Measurements from ENCODE around the gene B4GAT1. TPM values are rescaled to one million over a fixed set of nuclear protein-coding genes. Genes with fewer than 3 reads are reported as not detected.

Gene B4GAT1
- total and polyA plus RNA-seq, 2 of the 13 experiments (the other 11 are each of a cell fraction or from before 2014, with no cell fraction given), result 40.4 to 109 TPM

DNA sequence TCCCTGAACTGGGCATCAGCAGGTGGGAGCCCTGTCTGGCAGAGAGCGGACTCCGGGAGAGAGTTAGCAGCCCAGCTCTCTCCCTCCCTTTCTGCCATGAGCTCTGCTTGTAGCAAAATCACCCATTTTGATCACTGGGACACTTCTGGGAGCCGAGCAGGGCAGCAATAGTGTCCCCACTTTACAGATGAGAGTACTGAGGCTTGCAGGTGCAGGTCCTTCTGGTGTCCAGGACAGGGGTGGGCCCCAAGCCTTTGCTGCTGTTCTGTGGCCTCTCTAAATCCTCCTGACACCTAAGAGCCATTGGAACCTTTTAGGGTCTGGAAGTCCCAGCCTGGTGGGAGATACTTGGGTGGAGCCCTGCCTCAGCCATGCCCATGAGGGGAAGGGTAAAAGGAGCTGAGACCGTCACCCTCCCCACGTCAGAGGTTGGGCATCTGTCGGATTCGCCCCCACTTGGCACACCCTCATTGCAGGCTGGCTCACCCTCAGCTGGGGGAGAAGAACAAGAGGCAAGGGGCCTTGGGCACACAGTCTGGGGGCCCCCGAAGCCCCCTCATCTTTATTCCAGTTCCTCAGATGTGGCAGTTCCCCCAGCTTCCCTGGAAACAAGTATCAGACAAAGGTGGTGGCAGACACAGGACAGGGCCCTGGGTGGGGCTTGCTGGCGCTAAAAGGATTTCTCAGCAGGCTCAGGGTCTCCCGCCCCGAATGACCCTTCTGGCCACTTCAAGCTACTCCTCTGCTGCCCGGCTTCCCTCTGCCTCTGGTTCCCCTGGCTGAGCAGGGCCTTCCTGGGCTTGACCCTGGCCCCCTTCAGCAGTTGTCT is 15.7 kb downstream of the B4GAT1 start:
- FAIRE-seq, result no peak

GRCh38 chr11:66330931-66331330 is 16.5 kb downstream of the B4GAT1 start:
- Histone ChIP-seq H3K4me2 (ENCODE audit: low read depth, low read length) (no peak overlapping the region), H3K27ac (ENCODE audit: extremely low read length, insufficient read depth, low read length) (no peak overlapping the region), H3K27me3 (ENCODE audit: control insufficient read depth in 1 of 2, insufficient read depth in 2 of 2, low read length in 2 of 2) (peaks cover 0 to 1% of the 10 kb centered on the region in 2 experiments; a peak in 1 of 5 replicates), H3K36me3 (replicated peaks in 1 of 2; ENCODE audit: control insufficient read depth in 1 of 2, insufficient read depth in 2 of 2, low read length in 2 of 2) (no peaks in the 10 kb centered on the region), H3K4me3 (replicated peaks in 1 of 3; ENCODE audit: insufficient read depth in 1 of 3, low read depth in 2 of 3, low read length in 3 of 3) (no peak overlapping the region), H3K9ac (ENCODE audit: insufficient read depth, low read depth, low read length) (no peak overlapping the region), H3K4me1 (ENCODE audit: insufficient read depth, low read length) (peaks cover 54% of the 10 kb centered on the region), H2AFZ (ENCODE audit: low read length) (no peak overlapping the region), H3K79me2 (ENCODE audit: insufficient read depth, low read length) (no peaks in the 10 kb centered on the region), H3K9me3 (ENCODE audit: low read length) (no peaks in the 10 kb centered on the region), H4K20me1 (ENCODE audit: insufficient read depth, low read length) (no peaks in the 10 kb centered on the region)
- ChIA-PET POLR2A (interaction anchor here (4.0 kb wide), 1 partner anchor 18 kb away, joined by 35 read pairs; no protein-coding TSS in a partner anchor), CTCF (ENCODE audit: low intra/inter-chr PET ratio, low total read pairs) (interaction anchor here (1.0 kb wide), 1 partner anchor 19 kb away, joined by 3 read pairs; no protein-coding TSS in a partner anchor)
- 71% methylated on average over 7 of the region's 10 CpGs for WGBS (ENCODE audit: low lambda C conversion rate)
- in situ Hi-C loops (cut with HindIII; ENCODE audit: extremely low pct_ligation_motif_present, low pct_unique_long_range_greater_than_20kb) (no loop called here), intact Hi-C loops (cut with micrococcal nuclease; ENCODE audit: unreplicated experiment) (no loop called here)
- TF ChIP-seq RBFOX2 (IDR thresholded peaks at IDR 0.05; ENCODE audit: low read depth, low read length), result 0 out of 2 replicates have a peak, but pooled peaks have one; percentile 22
- no peak for TF ChIP-seq HNRNPUL1 (IDR thresholded peaks at IDR 0.05; ENCODE audit: low read depth, low read length)
- DNase-seq (ENCODE audit: low spot score) (no peak), ATAC-seq (no peak), FAIRE-seq (no peak)
- no TSS peak for BruUV-seq (replicated peaks)

More for the DNA sequence above, 15.7 kb downstream of the B4GAT1 start:
- Histone ChIP-seq H3K4me2 (ENCODE audit: low read depth, low read length) (no peak overlapping the region), H2AFZ (ENCODE audit: low read length) (no peak overlapping the region), H3K27ac (ENCODE audit: extremely low read length, insufficient read depth, low read length) (no peak overlapping the region), H3K9ac (ENCODE audit: insufficient read depth, low read depth, low read length) (no peak overlapping the region), H3K27me3 (ENCODE audit: control insufficient read depth in 1 of 2, insufficient read depth in 2 of 2, low read length in 2 of 2) (no peaks in the 10 kb centered on the region), H3K9me3 (ENCODE audit: low read length) (no peaks in the 10 kb centered on the region), H3K36me3 (replicated peaks in 1 of 2; ENCODE audit: control insufficient read depth in 1 of 2, insufficient read depth in 2 of 2, low read length in 2 of 2) (no peaks in the 10 kb centered on the region), H3K79me2 (ENCODE audit: insufficient read depth, low read length) (no peaks in the 10 kb centered on the region), H3K4me1 (ENCODE audit: insufficient read depth, low read length) (peaks cover 49% of the 10 kb centered on the region), H3K4me3 (replicated peaks in 1 of 3; ENCODE audit: insufficient read depth in 1 of 3, low read depth in 2 of 3, low read length in 3 of 3) (no peak overlapping the region), H4K20me1 (ENCODE audit: insufficient read depth, low read length) (no peaks in the 10 kb centered on the region)
- 98% methylated on average over 8 of the region's 12 CpGs for WGBS (ENCODE audit: low lambda C conversion rate)
- DNase-seq (ENCODE audit: low spot score), result no peak
- ATAC-seq, result no peak
- BruUV-seq (replicated peaks), result no TSS peak
- in situ Hi-C loops (cut with HindIII; ENCODE audit: extremely low pct_ligation_motif_present, low pct_unique_long_range_greater_than_20kb) (no loop called here), intact Hi-C loops (cut with micrococcal nuclease; ENCODE audit: unreplicated experiment) (no loop called here)
- ChIA-PET CTCF (ENCODE audit: low intra/inter-chr PET ratio, low total read pairs) (interaction anchor here (1.0 kb wide), 1 partner anchor 20 kb away, joined by 3 read pairs; no protein-coding TSS in a partner anchor), POLR2A (interaction anchor here (4.0 kb wide), 1 partner anchor 19 kb away, joined by 35 read pairs; no protein-coding TSS in a partner anchor)
- TF ChIP-seq, protein P1, sequence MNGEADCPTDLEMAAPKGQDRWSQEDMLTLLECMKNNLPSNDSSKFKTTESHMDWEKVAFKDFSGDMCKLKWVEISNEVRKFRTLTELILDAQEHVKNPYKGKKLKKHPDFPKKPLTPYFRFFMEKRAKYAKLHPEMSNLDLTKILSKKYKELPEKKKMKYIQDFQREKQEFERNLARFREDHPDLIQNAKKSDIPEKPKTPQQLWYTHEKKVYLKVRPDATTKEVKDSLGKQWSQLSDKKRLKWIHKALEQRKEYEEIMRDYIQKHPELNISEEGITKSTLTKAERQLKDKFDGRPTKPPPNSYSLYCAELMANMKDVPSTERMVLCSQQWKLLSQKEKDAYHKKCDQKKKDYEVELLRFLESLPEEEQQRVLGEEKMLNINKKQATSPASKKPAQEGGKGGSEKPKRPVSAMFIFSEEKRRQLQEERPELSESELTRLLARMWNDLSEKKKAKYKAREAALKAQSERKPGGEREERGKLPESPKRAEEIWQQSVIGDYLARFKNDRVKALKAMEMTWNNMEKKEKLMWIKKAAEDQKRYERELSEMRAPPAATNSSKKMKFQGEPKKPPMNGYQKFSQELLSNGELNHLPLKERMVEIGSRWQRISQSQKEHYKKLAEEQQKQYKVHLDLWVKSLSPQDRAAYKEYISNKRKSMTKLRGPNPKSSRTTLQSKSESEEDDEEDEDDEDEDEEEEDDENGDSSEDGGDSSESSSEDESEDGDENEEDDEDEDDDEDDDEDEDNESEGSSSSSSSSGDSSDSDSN (CRISPR knock-in tag; IDR thresholded peaks at IDR 0.05), result no peak
- TF ChIP-seq ZNF629 (CRISPR knock-in tag; conservative IDR thresholded peaks at IDR 0.05), result peak; percentile 54; the same call in 1 of the 2 replicates
